Esophagus squamous epithelium (tissue), 4 donors: Measurements from ENCODE around the gene ZNF274.

Source experiments
- POLR2A ChIP-seq, 4 donors: fragments of 450-650 bp; IDR thresholded peaks; one replicate each; pipeline ENCODE4 v1.6.1; 2017; ENCODE audit warnings: antibody characterized with exemption in 4 of 4, mild to moderate bottlenecking in 4 of 4, moderate library complexity in 3 of 4
- TF ChIP-seq, protein P1 (sequence below), 6 experiments: fragments of 450-650 bp in 4 of 6; fragments of 200-600 bp in 2 of 6; sonication (generic) in 2 of 6; IDR thresholded peaks; one replicate each; pipeline ENCODE4 v1.5.1; 2016 to 2019; ENCODE audit warnings: antibody characterized with exemption in 6 of 6, mild to moderate bottlenecking in 4 of 6, moderate library complexity in 4 of 6

DNA sequence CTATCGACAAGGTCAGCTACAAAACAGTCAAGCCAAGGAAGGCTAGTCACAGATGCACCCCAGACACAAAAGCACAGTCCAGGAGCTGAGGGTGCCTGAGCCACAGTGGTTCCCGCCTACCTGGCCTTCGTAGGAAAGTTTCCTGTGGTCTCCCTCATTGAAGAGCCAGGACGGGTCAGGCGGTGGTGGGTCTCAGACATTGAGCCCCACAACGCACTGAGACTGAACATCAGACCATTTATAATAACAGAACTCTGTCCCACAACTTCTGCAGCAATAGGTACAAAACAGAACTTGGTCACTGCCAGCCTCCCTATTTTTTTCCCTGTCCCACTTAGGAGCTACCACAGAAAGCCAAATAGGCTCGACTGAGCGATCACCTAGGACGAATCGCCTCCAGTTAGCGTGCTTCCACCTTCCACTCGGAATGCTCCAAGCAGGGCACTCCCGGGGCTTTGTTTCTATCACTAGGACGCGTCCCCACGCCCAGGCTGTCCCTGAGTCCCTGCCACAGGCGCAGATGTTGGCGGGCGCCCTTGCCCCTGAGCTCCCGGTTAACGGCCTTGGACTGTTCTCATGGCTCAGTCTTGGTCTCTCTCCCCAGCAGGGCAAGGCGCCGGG lies 45.2 kb downstream of the ZNF274 start:
- TF ChIP-seq, protein P1, sequence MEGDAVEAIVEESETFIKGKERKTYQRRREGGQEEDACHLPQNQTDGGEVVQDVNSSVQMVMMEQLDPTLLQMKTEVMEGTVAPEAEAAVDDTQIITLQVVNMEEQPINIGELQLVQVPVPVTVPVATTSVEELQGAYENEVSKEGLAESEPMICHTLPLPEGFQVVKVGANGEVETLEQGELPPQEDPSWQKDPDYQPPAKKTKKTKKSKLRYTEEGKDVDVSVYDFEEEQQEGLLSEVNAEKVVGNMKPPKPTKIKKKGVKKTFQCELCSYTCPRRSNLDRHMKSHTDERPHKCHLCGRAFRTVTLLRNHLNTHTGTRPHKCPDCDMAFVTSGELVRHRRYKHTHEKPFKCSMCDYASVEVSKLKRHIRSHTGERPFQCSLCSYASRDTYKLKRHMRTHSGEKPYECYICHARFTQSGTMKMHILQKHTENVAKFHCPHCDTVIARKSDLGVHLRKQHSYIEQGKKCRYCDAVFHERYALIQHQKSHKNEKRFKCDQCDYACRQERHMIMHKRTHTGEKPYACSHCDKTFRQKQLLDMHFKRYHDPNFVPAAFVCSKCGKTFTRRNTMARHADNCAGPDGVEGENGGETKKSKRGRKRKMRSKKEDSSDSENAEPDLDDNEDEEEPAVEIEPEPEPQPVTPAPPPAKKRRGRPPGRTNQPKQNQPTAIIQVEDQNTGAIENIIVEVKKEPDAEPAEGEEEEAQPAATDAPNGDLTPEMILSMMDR (IDR thresholded peaks at IDR 0.05), result no peak
- no peak for TF ChIP-seq POLR2A (IDR thresholded peaks at IDR 0.05)
